GM21576 (cell line): ENCODE results near the gene RASSF7.
A peak's percentile ranks its signal among the peaks of the same experiment; 100 is the strongest.

Source experiments
- ATAC-seq: cut with Tn5 transposase; IDR thresholded peaks from one replicate; pipeline ENCODE4 v1.9.1; 2021; ENCODE audit warnings: mild to moderate bottlenecking, moderate library complexity; ENCODE audit not compliant: unreplicated experiment

The RASSF7 gene

GRCh38 chr11:550746-551085 lies 10.1 kb upstream of the RASSF7 start:
- no peak for ATAC-seq

GRCh38 chr11:551131-551530 lies 9.6 kb upstream of the RASSF7 start:
- no peak for ATAC-seq

- ATAC-seq: no peak
Observed at GRCh38 chr11:551596-551995, 9.2 kb upstream of the RASSF7 start.

GRCh38 chr11:553083-553987 lies 7.4 kb upstream of the RASSF7 start:
- ATAC-seq: no peak

- ATAC-seq: no peak
Observed at GRCh38 chr11:553988-554340, 6.8 kb upstream of the RASSF7 start.

GRCh38 chr11:554428-555226 lies 6.1 kb upstream of the RASSF7 start:
- ATAC-seq: peak; percentile 47

- ATAC-seq: no peak
Observed at GRCh38 chr11:555227-555779, 5.5 kb upstream of the RASSF7 start.

GRCh38 chr11:555780-556661 lies 4.7 kb upstream of the RASSF7 start:
- no peak for ATAC-seq

- no peak for ATAC-seq
Observed at GRCh38 chr11:556662-557256, 4.0 kb upstream of the RASSF7 start.

GRCh38 chr11:557328-558132 lies 3.2 kb upstream of the RASSF7 start:
- ATAC-seq: no peak

GRCh38 chr11:558503-558902 lies 2.3 kb upstream of the RASSF7 start:
- ATAC-seq: no peak

GRCh38 chr11:559020-559620 lies 1.6 kb upstream of the RASSF7 start:
- ATAC-seq: no peak

GRCh38 chr11:559712-560304 lies 962 bp upstream of the RASSF7 start:
- no peak for ATAC-seq

GRCh38 chr11:561148-562003 lies 606 bp downstream of the RASSF7 start:
- peak; percentile 12 for ATAC-seq

- no peak for ATAC-seq
Observed at GRCh38 chr11:562046-562645, 1.4 kb downstream of the RASSF7 start.

- ATAC-seq: no peak
Observed at GRCh38 chr11:563066-563811, 2.5 kb downstream of the RASSF7 start.
